ENCODE measurements around the gene CREB3L2.

Gene CREB3L2

DNA sequence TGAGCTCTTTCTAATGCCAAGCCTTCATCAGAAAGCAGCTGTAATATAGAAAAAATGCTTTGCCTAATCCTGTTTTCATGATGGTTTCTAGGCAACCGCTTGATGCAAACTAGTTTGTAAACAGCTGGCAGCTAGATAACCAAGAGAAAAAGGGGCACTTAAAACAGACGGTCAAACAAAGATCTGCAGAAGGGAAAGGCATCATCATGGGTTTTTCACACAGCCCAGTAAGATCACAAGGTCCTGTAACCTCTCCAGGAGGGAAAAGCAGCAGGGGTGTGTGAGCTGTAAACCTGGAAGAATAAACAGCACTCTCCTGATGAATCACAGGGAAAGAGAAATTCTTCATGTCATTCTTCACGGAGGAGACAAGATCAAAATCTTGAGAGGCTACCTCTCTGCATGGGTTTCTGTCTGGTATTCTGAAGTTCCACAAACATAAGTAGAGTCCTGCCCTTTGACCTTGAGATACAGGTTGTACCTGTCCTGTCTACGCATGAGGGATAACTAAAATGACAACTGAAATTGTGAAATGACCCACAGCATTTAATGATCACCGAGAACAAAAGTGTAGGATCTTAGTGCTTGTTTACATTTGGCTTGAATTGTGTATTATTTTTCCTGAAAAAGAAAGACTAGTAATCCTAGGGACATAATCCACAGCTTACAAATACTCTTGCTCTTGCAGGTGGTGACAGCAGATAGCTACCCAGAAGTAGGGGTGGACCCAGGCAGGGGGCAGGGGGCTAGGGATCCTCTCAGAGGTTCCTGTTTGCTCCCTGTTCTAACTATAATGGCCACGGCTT is 48.0 kb downstream of the CREB3L2 start:
- ChIA-PET CTCF (interaction anchor here (0.7 to 0.9 kb wide), 2 partner anchors 9 to 48 kb away, joined by 3 read pairs; partner anchors contain the start of gene CREB3L2), POLR2A (interaction anchor here (0.6 to 2.0 kb wide), 7 partner anchors 13 to 49 kb away, joined by 3 to 5 read pairs (median 3); partner anchors contain the start of gene CREB3L2)
- TF ChIP-seq ZNF384 (IDR thresholded peaks at IDR 0.05): no peak
- TF ChIP-seq HDGF (IDR thresholded peaks at IDR 0.05; ENCODE audit: borderline replicate concordance): no peak
- no peak for TF ChIP-seq TARDBP (IDR thresholded peaks at IDR 0.05)
- no peak for TF ChIP-seq L3MBTL2 (conservative IDR thresholded peaks at IDR 0.05)
- TF ChIP-seq FOXK2 (IDR thresholded peaks at IDR 0.05): no peak
- no peak for TF ChIP-seq FOXA1 (IDR thresholded peaks at IDR 0.05)
- TF ChIP-seq BHLHE40 (IDR thresholded peaks at IDR 0.05; ENCODE audit: borderline replicate concordance): no peak
- no peak for TF ChIP-seq NFRKB (IDR thresholded peaks at IDR 0.05)
- no peak for TF ChIP-seq LEF1 (IDR thresholded peaks at IDR 0.05; ENCODE audit: borderline replicate concordance)
- TF ChIP-seq, protein P1, sequence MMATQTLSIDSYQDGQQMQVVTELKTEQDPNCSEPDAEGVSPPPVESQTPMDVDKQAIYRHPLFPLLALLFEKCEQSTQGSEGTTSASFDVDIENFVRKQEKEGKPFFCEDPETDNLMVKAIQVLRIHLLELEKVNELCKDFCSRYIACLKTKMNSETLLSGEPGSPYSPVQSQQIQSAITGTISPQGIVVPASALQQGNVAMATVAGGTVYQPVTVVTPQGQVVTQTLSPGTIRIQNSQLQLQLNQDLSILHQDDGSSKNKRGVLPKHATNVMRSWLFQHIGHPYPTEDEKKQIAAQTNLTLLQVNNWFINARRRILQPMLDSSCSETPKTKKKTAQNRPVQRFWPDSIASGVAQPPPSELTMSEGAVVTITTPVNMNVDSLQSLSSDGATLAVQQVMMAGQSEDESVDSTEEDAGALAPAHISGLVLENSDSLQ (IDR thresholded peaks at IDR 0.05): no peak; the same call in 1 of the 2 replicates
- TF ChIP-seq SP1 (IDR thresholded peaks at IDR 0.05): no peak
- TF ChIP-seq CTBP1 (IDR thresholded peaks at IDR 0.05; ENCODE audit: borderline replicate concordance): no peak
- no peak for TF ChIP-seq ELF4 (IDR thresholded peaks at IDR 0.05)
- no peak for TF ChIP-seq FOXM1 (IDR thresholded peaks at IDR 0.05; ENCODE audit: borderline replicate concordance)
- peak; percentile 45 for DNase-seq (ENCODE audit: extremely low spot score)

DNA sequence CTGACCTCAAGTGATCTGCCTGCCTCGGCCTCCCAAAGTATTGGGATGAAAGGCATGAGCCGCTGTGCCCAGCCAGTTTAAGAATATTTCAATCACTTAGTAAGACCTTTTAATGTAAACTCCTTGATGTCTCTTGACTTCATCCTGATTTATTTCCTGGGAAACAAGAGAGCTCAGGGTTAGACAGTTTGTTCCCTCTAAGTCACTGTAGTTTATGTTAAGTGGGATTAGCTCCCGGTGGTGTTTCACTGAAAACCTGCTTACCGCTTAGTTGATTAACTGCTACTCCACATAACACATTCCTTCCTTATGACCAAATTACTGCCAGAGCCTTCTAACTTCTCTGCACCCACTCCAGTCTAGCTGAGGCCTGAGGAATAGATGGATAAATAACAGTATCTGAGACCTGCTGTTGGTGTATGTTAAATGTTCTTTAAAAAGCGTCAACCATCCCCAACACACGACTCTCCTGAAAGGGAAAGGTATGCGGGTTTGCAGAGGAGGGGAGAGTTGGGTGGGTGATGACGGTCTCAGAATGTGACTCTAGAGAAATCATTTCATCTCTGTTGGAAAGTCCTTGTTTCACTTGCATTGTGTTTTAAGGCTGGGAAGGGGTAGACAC is 48.7 kb downstream of the CREB3L2 start:
- TF ChIP-seq ARNT (IDR thresholded peaks at IDR 0.05) (0 out of 2 replicates have a peak, but pooled peaks have one; percentile 59), FOXK2 (IDR thresholded peaks at IDR 0.05) (no peak; the same call in 1 of the 2 replicates), CTBP1 (IDR thresholded peaks at IDR 0.05; ENCODE audit: borderline replicate concordance) (peak; percentile 93)
- TF ChIP-seq, protein P1 (IDR thresholded peaks at IDR 0.05): peak; percentile 92
- POLR2A ChIA-PET: interaction anchor here (0.6 to 2.0 kb wide), 7 partner anchors 14 to 50 kb away, joined by 3 to 5 read pairs (median 3); partner anchors contain the start of gene CREB3L2
- CTCF ChIA-PET: interaction anchor here (0.7 to 0.9 kb wide), 2 partner anchors 10 to 49 kb away, joined by 3 read pairs; partner anchors contain the start of gene CREB3L2
- peak; percentile 55 for DNase-seq (ENCODE audit: extremely low spot score)

DNA sequence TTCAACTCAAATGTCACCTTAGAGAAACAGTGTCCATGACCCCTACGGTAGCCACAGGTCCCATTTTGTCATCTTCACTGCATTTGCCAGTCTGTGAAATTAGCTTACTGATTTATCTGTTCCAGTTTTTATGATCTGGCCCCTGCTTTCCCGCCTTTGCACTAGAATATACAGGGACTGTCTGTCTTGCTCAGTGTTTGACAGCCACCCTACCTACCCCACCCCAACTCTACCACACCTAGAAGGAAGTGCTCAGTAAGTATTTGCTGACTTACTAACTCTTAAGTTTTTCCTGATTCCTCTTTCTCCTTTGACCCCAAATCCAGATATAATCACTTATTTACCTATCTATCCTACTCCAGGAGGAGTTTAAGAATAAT is 49.5 kb downstream of the CREB3L2 start:
- DNase-seq (ENCODE audit: extremely low spot score): no peak
- ChIA-PET POLR2A (interaction anchor here (1.4 to 2.0 kb wide), 2 partner anchors 15 to 46 kb away, joined by 3 to 5 read pairs; no protein-coding TSS in a partner anchor), CTCF (no interaction called here)
- TF ChIP-seq, protein P1 (IDR thresholded peaks at IDR 0.05): 0 out of 2 replicates have a peak, but pooled peaks have one; percentile 14
- no peak for TF ChIP-seq FOXK2 (IDR thresholded peaks at IDR 0.05)

DNA sequence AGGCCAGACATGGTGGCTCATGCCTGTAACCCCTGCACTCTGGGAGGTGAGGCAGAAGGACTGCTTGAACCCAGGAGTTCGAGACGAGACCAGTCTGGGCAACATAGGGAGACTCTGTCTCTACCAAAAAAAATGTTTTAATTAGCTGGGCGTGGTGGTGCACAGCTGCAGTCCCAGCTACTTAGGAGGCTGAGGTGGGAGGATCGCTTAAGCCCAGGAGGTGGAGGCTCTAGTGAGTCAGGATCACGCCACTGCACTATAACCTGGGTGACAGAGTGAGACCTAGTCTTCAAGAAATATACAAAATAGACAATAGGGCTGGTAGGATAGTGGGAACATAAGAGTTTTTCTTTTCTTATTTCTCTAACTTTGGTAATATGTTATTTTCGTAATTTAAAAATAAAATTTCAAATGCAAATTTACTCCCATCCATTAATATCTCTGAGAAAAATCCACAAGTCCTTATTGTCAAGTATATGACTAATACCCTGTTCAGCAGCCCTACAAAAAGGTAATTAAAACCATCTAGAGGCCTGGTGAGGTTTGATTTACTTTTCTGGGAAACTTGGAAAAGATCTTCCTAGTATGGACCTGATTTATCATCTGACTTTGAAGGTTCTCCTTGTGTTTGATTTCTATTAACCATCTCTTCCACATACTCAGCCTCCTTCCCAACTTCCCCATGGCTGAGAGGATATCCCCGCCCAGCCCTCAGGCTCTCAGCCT is 50.0 kb downstream of the CREB3L2 start:
- ChIA-PET POLR2A (interaction anchor here (2.0 kb wide), 1 partner anchor 47 kb away, joined by 5 read pairs; no protein-coding TSS in a partner anchor), CTCF (interaction anchor here (0.9 kb wide), 1 partner anchor 50 kb away, joined by 4 read pairs; the partner anchor contains the start of gene CREB3L2)
- DNase-seq (ENCODE audit: extremely low spot score): no peak
- TF ChIP-seq ZNF384 (IDR thresholded peaks at IDR 0.05) (no peak), FOXK2 (IDR thresholded peaks at IDR 0.05) (no peak)
- TF ChIP-seq, protein P1 (IDR thresholded peaks at IDR 0.05): no peak

DNA sequence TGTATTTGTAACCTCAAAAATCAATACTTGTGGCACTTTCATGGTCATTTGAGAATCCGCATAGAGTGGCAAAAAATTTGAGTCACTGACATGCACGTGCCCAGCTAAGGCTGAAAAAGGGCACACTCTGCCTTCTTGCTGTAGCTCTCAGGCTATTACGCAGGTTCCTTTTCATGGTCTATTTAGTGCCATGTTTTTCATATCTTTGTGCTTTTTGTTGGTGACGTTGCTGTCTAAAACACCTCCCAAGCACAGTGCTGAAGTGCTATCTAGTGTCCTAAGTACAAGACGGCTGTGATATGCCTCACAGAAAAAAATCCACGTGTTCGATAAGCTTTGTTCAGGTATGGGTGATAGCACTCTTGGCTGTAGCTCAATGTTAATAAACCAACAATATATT is 50.9 kb downstream of the CREB3L2 start:
- POLR2A ChIA-PET: no interaction called here
- no peak for DNase-seq (ENCODE audit: extremely low spot score)
- TF ChIP-seq TARDBP (IDR thresholded peaks at IDR 0.05): no peak
- TF ChIP-seq, protein P1 (IDR thresholded peaks at IDR 0.05): no peak
- TF ChIP-seq ZNF384 (IDR thresholded peaks at IDR 0.05): no peak
- no peak for TF ChIP-seq CTBP1 (IDR thresholded peaks at IDR 0.05; ENCODE audit: borderline replicate concordance)
- no peak for TF ChIP-seq FOXK2 (IDR thresholded peaks at IDR 0.05)
- no peak for TF ChIP-seq FOXA1 (IDR thresholded peaks at IDR 0.05)
- no peak for TF ChIP-seq LEF1 (IDR thresholded peaks at IDR 0.05; ENCODE audit: borderline replicate concordance)
- no peak for TF ChIP-seq FOXM1 (IDR thresholded peaks at IDR 0.05; ENCODE audit: borderline replicate concordance)
- no peak for TF ChIP-seq HDGF (IDR thresholded peaks at IDR 0.05; ENCODE audit: borderline replicate concordance)
- no peak for TF ChIP-seq L3MBTL2 (conservative IDR thresholded peaks at IDR 0.05)
- no peak for TF ChIP-seq NFRKB (IDR thresholded peaks at IDR 0.05)
- TF ChIP-seq SUZ12 (IDR thresholded peaks at IDR 0.05): no peak
- no peak for TF ChIP-seq BHLHE40 (IDR thresholded peaks at IDR 0.05; ENCODE audit: borderline replicate concordance)
- TF ChIP-seq ARNT (IDR thresholded peaks at IDR 0.05): no peak
- TF ChIP-seq SP1 (IDR thresholded peaks at IDR 0.05): no peak
- TF ChIP-seq ELF4 (IDR thresholded peaks at IDR 0.05): no peak
- CTCF ChIA-PET: interaction anchor here (0.9 kb wide), 1 partner anchor 51 kb away, joined by 4 read pairs; the partner anchor contains the start of gene CREB3L2

Data from HEK293T (cell line).